ENCODE data around the gene HORMAD1. TPM values are rescaled to one million over a fixed set of nuclear protein-coding genes. Genes with fewer than 3 reads are reported as not detected.

Gene HORMAD1
- total RNA-seq, 1 donor from 2014 or later, result not detected

DNA sequence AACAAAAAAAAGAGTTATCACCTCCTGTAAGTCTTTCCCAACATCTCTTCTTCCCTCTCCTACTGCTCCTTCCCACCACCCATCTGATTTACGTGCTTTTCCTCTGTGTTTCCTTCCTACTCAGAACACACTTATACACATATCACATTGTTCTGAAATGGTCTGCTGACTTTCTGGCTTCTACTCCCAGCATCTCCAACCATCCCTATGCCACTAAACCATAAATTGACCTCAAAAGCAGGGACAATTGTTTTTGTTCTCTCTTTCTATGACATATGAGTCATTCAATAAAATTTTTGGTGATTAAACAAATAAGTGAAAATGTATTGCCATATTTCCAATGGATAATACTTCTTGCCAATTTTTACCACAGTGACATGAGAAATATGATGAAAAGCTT lies 31.9 kb downstream of the HORMAD1 start:
- TF ChIP-seq, protein P1, sequence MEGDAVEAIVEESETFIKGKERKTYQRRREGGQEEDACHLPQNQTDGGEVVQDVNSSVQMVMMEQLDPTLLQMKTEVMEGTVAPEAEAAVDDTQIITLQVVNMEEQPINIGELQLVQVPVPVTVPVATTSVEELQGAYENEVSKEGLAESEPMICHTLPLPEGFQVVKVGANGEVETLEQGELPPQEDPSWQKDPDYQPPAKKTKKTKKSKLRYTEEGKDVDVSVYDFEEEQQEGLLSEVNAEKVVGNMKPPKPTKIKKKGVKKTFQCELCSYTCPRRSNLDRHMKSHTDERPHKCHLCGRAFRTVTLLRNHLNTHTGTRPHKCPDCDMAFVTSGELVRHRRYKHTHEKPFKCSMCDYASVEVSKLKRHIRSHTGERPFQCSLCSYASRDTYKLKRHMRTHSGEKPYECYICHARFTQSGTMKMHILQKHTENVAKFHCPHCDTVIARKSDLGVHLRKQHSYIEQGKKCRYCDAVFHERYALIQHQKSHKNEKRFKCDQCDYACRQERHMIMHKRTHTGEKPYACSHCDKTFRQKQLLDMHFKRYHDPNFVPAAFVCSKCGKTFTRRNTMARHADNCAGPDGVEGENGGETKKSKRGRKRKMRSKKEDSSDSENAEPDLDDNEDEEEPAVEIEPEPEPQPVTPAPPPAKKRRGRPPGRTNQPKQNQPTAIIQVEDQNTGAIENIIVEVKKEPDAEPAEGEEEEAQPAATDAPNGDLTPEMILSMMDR (conservative IDR thresholded peaks at IDR 0.05; ENCODE audit: low read depth, low read length), result no peak

DNA sequence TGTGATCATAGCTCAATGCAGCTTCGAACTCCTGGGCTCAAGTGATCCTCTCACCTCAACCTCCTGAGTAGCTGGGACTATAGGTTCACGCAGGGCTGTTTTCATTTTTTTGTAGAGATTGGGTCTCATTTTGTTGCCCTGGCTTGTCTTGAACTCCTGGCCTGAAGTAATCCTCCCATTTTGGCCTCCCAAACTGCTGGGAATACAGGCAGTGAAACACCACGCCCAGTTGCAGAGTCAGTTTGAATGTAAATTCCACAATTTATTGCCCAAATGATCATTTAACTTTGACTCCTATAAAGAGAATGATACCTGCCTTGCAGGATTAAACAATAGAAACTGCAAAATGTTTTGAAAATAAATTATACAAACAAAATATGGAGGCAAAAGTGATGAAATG lies 34.4 kb downstream of the HORMAD1 start:
- no peak for DNase-seq (ENCODE audit: low read depth)
- H3K4me3 ChIP-seq (ENCODE audit: low read depth, low read length), result no peak overlapping the region
- TF ChIP-seq, protein P1 (conservative IDR thresholded peaks at IDR 0.05; ENCODE audit: low read depth, low read length), result no peak

More for the DNA sequence above, 31.9 kb downstream of the HORMAD1 start:
- DNase-seq (ENCODE audit: low read depth), result no peak
- no peak overlapping the region for H3K4me3 ChIP-seq (ENCODE audit: low read depth, low read length)

DNA sequence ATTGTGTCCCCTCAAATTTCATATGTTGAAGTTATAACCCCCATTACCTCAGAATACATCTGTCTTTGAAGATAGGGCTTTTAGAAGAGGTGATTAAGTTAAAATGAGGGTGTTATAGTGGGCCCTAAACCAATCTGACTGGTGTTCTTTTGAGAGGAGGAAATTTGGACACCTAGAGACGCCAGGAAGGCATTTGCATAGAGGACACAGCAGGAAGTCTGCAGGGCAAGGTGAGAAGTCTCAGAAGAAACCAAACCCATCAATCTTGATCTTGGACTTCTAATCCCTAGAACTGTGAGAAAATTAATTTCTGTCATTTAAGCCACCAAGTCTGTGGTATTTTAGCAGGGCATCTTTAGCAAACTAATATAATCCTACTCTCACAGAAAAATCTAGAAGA lies 36.8 kb downstream of the HORMAD1 start:
- H3K4me3 ChIP-seq (ENCODE audit: low read depth, low read length), result no peak overlapping the region
- no peak for DNase-seq (ENCODE audit: low read depth)
- TF ChIP-seq, protein P1 (conservative IDR thresholded peaks at IDR 0.05; ENCODE audit: low read depth, low read length), result no peak

DNA sequence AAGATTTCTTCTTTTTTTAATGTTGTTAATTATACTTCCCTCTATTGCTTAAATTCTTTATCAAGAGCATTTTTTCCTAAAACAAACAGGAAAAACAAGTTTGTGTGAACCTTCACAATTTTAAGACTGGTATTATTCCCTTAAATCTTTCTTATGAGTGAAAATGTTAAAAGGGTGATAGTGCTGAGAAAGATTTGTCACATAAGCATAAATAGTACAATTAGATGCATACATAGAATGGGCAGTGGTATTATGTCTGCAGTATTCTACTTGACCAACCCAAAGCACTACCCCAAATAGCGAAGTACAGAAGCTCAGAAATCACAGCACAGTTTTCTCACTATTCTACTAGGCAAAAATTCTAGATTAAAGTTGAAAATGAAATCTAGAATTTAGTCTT lies 41.7 kb downstream of the HORMAD1 start:
- no peak overlapping the region for H3K4me3 ChIP-seq (ENCODE audit: low read depth, low read length)
- TF ChIP-seq, protein P1 (conservative IDR thresholded peaks at IDR 0.05; ENCODE audit: low read depth, low read length), result no peak

DNA sequence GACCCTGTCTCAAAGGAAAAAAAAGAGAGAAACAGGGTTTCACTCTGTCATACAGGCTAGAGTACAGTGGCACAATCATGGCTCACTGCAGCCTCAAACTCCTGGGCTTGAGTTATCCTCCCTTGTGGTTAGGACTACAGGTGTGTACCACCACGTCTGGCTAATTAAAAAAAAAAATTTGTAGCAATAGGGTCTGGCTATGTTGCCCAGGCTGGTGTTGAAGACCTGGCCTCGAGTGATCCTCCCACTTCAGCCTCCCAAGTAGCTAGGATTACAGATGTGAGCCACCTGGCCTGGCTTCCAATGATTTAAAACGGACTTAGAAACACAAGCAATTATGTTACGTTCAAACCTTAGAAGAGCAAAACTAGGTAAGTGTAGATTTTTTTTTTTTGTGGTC lies 45.8 kb downstream of the HORMAD1 start:
- TF ChIP-seq, protein P1 (conservative IDR thresholded peaks at IDR 0.05; ENCODE audit: low read depth, low read length), result no peak
- DNase-seq (ENCODE audit: low read depth), result no peak
- no peak overlapping the region for H3K4me3 ChIP-seq (ENCODE audit: low read depth, low read length)

More for the DNA sequence above, 41.7 kb downstream of the HORMAD1 start:
- DNase-seq (ENCODE audit: low read depth), result no peak

DNA sequence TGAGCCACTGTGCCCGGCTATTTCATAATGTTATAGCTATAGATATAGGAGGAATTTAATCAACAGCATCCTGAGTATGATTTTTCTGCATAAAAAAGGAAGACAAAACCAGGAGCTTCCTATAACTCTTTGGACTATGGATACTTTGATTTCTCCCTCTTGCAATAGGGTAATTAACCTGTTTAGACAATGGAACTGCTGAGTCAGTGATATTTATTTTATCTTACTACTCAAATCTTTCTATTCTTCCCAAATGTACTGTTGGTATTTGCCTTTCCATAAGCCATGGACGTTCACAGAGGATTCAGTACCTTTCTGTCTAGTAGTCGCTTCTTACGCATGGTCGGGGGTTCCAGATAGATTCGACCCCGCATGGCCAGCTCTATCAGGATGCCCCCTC lies 57.4 kb downstream of the HORMAD1 start:
- TF ChIP-seq, protein P1 (conservative IDR thresholded peaks at IDR 0.05; ENCODE audit: low read depth, low read length), result no peak
- H3K4me3 ChIP-seq (ENCODE audit: low read depth, low read length), result no peak overlapping the region
- DNase-seq (ENCODE audit: low read depth), result no peak

DNA sequence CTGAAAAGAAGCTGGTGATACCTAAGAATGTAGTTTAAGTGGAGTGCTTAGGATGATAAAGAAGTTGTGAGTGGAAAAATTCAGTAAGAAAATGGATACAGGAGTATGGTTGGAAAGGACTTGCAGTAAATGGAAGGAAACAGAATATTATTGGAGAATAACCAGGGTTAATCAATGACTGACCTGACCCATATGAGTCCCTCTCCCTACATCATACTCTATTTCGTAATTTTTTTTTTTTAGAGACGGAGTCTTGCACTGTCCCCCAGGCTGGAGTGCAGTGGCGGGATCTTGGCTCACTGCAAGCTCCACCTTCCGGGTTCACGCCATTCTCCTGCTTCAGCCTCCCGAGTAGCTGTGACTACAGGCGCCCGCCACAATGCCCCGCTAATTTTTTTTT lies 57.9 kb downstream of the HORMAD1 start:
- no peak overlapping the region for H3K4me3 ChIP-seq (ENCODE audit: low read depth, low read length)
- TF ChIP-seq, protein P1 (conservative IDR thresholded peaks at IDR 0.05; ENCODE audit: low read depth, low read length), result no peak
- DNase-seq (ENCODE audit: low read depth), result no peak
